NCI-H1694 (cell line): ENCODE measurements around the gene KCNH5.

Source experiments
- DNase-seq: peaks from one replicate; lab custom pipeline; 2025; lab: John Stamatoyannopoulos, UW

KCNH5 gene

DNA sequence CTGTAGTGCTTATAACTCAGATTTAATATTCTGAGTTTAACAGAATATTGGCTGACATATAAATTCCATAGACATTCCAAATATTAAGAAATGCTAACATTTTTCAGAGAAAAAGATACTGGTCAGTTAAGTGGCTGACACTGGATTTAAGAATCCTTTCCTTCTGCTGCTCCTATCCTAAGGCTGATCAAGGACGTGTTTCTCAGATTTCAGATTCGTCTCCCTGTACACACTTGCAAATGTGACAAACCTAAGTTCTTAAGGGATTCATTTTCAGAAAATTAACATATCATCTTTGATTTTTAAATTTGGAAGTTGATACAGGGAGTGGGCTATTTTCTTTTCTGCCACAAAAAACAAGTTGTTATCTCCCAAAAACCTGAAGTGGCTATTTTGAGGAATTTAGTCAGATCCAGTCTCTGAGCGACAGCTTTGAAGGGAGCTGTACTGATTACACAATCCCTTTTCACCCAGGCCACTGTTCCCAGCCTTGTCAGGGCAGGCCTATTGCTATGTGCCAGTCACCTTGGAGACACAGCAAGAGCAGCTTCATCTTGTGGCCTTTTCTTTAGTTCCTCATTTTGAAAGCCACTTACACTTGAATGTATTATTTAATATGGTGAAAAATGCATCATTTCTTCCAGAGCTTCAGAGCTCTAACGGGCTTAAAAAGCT is 370.6 kb downstream of the KCNH5 start:
- DNase-seq: no peak

DNA sequence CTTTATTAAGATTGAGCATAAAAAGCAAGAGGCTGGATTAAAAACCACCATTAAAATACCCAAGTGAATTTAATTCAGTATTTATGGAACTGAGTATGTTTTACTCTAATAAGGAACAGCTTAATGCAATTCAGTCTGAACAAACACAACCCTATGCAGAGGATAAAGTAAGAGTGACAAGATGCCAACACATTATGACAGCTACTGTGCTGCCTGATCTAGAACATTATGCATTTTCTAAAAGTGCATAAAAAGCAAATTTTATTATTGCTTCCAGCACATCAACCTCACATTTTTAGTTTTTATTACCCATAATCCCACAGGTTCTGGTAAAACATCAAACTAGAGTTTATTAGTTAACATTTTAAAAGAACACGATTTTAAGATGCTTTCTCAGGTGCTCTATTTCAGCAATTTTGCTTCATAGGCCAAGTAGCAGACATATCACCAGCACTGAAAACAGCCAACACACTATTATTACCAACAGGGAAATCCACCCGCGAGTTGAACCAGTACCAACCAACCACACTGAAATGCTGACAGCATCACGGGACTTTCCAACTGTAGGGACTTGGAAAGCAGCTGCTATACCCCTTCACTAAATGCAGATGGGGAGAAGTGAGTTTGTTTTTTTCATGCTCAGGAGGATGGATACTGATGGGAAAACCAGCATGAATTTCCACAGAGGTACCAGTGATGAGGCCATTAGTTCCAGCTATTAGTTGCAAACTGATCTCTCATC is 372.1 kb downstream of the KCNH5 start:
- no peak for DNase-seq

DNA sequence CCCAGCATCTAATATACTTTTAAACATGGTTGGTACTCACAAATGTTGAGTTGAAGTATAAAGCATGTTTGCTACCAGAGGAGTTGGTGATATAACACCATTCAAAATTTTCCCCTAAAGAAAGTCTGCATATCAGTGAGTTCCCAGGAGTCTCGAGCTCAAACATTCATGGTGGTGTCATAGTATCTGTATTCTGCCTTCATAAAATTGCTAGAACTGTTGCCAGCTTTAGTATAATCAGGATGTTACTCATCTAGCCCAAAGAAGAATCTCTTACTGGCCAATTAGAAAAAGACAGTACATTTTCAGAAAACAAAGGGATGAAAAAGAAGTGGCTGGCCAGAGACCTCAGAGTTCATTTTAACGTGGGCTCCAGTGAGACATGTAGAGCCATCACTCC is 374.7 kb downstream of the KCNH5 start:
- DNase-seq: no peak

DNA sequence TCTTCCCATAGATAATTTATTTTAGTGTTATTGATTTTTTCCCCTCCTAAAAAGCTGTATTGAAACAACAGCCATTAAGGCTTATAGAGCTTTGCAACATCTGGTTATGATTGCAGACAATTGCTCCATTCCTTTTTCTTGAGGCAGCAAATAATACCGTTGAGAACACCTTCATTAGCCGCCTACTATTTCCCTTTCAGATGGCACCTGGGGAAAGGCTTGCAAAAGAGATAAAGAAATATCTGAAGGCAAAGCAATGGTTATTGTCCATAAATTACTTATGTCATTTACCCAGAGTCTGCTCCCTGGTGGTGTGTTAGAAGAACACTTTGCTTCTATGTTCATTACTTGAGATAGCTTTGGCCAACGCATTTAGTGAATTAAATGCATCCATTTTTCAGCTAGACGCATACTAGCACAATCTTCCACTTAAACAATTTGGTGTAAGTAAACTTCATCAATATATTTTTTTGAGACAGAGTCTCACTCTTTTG is 377.8 kb downstream of the KCNH5 start:
- DNase-seq: no peak

DNA sequence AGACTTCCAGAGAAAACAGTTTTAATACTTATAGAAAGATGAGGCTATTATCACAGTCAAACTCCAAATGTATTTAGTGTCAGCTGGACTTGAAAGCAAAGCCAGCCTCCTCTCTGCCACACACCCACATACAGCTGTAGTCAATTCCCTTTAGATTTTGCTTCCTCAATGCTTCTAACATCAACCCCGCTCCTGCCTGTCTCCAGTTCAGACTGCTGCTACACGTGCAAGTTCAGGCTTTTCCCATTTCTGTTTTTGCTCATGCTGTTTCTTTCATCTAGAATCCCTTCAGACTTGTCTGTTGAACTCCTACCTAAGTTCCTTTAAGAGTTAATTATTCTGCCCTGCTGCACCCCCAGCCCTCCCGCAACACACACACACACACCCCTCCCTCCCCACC is 380.0 kb downstream of the KCNH5 start:
- DNase-seq: no peak

DNA sequence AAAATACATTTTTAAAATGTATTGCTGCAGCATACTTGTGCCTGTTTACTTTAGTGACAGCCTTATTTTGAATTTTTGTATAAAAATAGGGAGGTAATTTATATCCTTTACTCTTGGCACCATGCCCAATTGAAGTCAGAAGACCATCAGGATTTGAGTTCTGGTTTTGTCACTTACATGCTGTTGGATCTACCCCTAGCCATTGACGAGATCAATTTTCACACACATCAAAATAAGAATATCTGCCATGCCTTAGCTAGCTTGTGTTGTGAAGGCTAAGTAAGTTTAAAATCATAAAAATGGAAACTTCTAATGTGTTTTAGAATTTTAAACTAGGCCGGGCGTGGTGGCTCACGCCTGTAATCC is 381.8 kb downstream of the KCNH5 start:
- DNase-seq: no peak

DNA sequence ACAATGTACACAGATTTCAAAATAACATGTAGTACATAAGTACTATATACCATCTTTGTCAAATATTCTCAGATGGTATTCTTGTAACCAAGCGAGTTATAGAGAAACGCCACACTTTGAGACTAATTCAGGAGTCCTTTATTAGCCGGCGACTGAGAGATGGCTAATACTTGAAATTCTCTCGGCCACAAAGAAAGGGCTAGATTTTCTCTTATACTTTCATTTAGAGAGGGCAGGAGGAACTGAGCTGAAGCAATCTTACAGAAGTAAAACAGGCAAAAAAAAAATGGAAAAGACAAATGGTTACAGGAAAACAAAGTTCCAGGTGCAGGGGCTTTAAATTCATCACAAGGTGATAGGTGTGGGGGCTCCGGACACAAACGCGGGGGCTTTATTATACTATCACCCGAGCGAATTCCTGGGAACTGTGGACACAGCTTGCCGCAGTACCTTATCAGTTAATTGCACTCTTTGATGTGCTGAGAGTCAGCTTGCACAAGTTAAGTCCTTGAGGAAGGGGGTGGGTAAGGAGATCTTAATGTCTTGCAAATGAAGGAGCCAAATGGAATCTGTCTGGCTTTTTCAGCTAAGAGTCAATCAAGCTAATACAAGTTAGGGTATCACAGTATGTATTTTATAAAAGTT is 382.3 kb downstream of the KCNH5 start:
- DNase-seq: no peak

DNA sequence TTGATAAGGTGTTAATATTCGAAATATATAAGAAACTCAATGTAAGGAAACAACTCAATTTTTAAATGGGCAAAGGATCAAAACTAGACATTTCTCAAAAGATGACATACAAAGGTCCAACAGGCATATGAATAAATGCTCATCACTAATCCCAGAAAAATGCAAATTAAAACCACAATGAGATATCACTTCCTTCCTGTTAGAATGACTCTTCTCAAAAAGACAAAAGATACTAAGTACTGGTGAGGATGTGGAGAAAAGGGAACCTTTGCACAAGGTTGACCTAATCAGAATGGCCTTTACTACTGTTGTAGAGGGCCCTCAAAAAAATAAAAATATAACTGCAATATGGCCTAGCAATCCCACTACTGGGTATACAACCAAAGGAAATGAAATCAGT is 383.4 kb downstream of the KCNH5 start:
- no peak for DNase-seq

DNA sequence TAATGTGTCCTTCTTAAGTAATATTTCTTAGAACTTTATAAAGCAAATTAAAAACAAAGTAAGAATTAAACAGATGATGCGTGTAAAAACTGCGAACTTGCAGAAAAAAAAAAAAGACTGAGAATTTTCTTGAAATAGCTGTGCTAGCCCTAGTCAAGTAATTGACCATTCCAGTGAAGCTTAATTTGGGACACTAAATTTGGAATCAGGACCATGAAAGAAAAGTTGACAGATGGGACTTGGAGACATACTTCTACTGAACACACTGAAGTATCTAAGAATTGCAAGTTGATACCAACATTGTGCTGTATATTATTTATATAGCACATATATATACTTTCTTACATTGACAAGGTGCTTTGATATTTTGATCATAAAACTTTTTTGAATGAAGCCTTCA is 386.6 kb downstream of the KCNH5 start:
- no peak for DNase-seq

DNA sequence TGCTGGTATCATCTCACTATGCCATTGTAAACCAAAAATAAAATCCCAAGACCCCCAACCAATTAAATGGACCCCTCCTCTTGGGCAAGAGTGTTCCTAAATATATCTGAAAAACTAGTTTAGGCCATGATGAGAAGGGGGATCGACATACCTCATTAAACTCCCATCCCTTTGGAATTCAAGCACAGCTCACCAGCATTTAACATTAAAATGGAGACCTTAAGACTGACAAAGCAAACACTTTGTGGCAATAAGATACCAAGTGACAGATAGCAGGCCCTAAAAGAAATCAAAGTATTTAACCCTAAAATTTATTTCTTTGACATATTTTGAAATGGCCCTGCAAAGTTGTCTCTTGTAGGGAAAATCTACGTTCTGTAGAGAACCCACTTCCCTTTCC is 387.9 kb downstream of the KCNH5 start:
- DNase-seq: no peak

DNA sequence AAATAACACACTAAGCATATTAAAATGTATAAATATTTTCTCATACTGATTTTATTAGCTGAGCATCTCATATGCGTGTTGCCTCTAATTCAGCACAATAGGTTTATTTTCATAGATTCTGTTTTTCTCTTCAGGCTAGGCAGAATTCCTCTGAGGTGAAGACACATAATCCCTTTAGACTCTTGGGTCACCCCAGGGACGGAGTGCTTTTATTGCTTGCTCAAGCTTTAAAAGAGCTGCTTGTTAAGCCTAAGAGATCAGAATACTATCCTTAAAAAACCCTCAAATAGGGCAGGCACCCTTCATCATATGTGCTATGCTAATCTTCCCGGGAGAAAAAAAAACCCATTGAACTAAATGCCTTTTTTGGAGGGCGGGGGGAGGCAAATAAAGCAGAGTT is 390.1 kb downstream of the KCNH5 start:
- no peak for DNase-seq

DNA sequence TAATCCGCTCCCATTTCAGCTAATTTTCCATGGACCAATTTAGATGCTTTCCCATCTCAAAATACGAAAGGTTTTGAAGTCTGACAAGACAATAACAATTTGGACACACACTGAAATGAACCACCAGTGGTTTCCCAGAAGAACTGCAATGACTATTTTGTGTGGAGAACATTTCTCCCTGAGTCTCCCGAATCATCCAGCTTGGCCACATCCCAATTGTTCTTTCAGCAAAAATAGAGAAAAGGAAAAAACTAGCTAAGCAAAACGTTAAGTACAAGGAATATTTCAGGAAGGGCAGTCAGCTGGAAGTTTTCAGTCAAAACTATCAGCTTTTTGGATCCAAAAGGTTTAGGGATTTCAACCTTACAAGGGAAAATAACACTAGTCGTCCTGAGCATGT is 390.6 kb downstream of the KCNH5 start:
- no peak for DNase-seq
